CD4-positive, alpha-beta memory T cell (primary cell): ENCODE data around the gene DNLZ. TPM values are rescaled to one million over a fixed set of nuclear protein-coding genes. Genes with fewer than 3 reads are reported as not detected.

Source experiments
- CTCF ChIA-PET: fragments of 350-600 bp; sonication (Branson Sonifier 250); formaldehyde crosslinking; loops from one replicate; lab custom pipeline; 2021; ENCODE audit warnings: inconsistent platforms; ENCODE audit not compliant: partially characterized antibody; lab: Charles Lee
- POLR2A ChIA-PET: fragments of 350-600 bp; sonication (Branson Sonifier 250); formaldehyde crosslinking; loops from one replicate; lab custom pipeline; 2021; ENCODE audit not compliant: partially characterized antibody; lab: Charles Lee
- DNase-seq, 5 donors: peaks; one replicate each; pipeline versions ENCODE4 v3.0.0 to v3.0.0-alpha.2; 2020 to 2022; ENCODE audit warnings: mixed read lengths in 1 of 5
- H3K27ac ChIP-seq: one replicate; pipeline ENCODE4 v1.7.0; 2013; ENCODE audit warnings: low read depth, low read length
- H3K27me3 ChIP-seq: 2 replicates; pipeline ENCODE4 v1.7.0; 2013; ENCODE audit warnings: mild to moderate bottlenecking, low read length, moderate library complexity; ENCODE audit not compliant: insufficient read depth
- H3K36me3 ChIP-seq: 2 replicates; pipeline ENCODE4 v1.7.0; 2013; ENCODE audit warnings: mild to moderate bottlenecking, low read length, moderate library complexity; ENCODE audit not compliant: insufficient read depth
- H3K4me1 ChIP-seq: 2 replicates; pipeline ENCODE4 v1.7.0; 2013; ENCODE audit warnings: mild to moderate bottlenecking, low read length, moderate library complexity; ENCODE audit not compliant: insufficient read depth
- H3K4me3 ChIP-seq, 2 donors: one replicate each; pipeline ENCODE4 v1.7.0; 2013; ENCODE audit warnings: low read length in 2 of 2, mild to moderate bottlenecking in 1 of 2
- H3K9me3 ChIP-seq, 2 donors: one replicate each; pipeline ENCODE4 v1.7.0; 2013; ENCODE audit warnings: low read length in 2 of 2, control low read depth in 1 of 2; ENCODE audit not compliant: control insufficient read depth in 1 of 2
- H3K27ac Mint-ChIP-seq, 7 donors: one replicate each; pipeline ENCODE4 v1.8.0; 2020 to 2021; ENCODE audit warnings: mixed read lengths in 7 of 7, mild to moderate bottlenecking in 6 of 7, inconsistent platforms in 3 of 7, moderate library complexity in 3 of 7
- H3K27me3 Mint-ChIP-seq, 2 donors: one replicate each; pipeline ENCODE4 v1.8.0; 2020 to 2021; ENCODE audit warnings: mixed read lengths in 2 of 2
- H3K36me3 Mint-ChIP-seq, 2 donors: one replicate each; pipeline ENCODE4 v1.8.0; 2020 to 2021; ENCODE audit warnings: mixed read lengths in 2 of 2, inconsistent platforms in 1 of 2, mild to moderate bottlenecking in 1 of 2
- H3K4me1 Mint-ChIP-seq, 4 donors: one replicate each; pipeline ENCODE4 v1.8.0; 2020 to 2021; ENCODE audit warnings: mixed read lengths in 4 of 4, mild to moderate bottlenecking in 1 of 4
- H3K4me3 Mint-ChIP-seq, 8 donors: one replicate each; pipeline ENCODE4 v1.8.0; 2020 to 2021; ENCODE audit warnings: mixed read lengths in 8 of 8, mild to moderate bottlenecking in 7 of 8, moderate library complexity in 6 of 8, inconsistent platforms in 3 of 8
- H3K9me3 Mint-ChIP-seq, 8 donors: one replicate each; pipeline ENCODE4 v1.8.0; 2020 to 2021; ENCODE audit warnings: mixed read lengths in 8 of 8, mild to moderate bottlenecking in 5 of 8, inconsistent platforms in 3 of 8, moderate library complexity in 1 of 8
- intact Hi-C: fragments of 100-400 bp; cut with micrococcal nuclease; formaldehyde crosslinking; loops from one replicate; pipeline ENCODE4 v1.15.1; 2023
- polyA plus RNA-seq, 2 donors: library from polyadenylated mRNA; unstranded; fragments of 300-500 nt; fragmentation: Illumina TruSeq; gene quantifications; one replicate each; pipeline ENCODE4 v1.2.3, GENCODE V29; 2021
- total RNA-seq, 2 experiments: library from RNA; stranded (reverse); gene quantifications; one replicate each; pipeline ENCODE4 v1.2.3, GENCODE V29; 2021

Gene DNLZ
- total and polyA plus RNA-seq, 4 experiments from 2014 or later, result 26.0 to 86.1 (median 51.8) TPM

- Histone ChIP-seq H3K36me3 (no peaks in the 10 kb centered on the region), H3K9me3 (no peaks in the 10 kb centered on the region), H3K27ac (no peak overlapping the region), H3K27me3 (no peaks in the 10 kb centered on the region), H3K4me3 (no peak overlapping the region), H3K4me1 (peaks cover 5% of the 10 kb centered on the region)
- Mint-ChIP-seq H3K36me3 (no peaks in the 10 kb centered on the region), H3K4me1 (peaks cover 0 to 7% (median 4%) of the 10 kb centered on the region in 4 donors), H3K9me3 (peaks cover 0 to 9% (median 0%) of the 10 kb centered on the region in 8 donors), H3K27ac (no peak overlapping the region), H3K27me3 (peaks cover 0 to 3% of the 10 kb centered on the region in 2 donors), H3K4me3 (no peak overlapping the region)
- ChIA-PET CTCF (no interaction called here), POLR2A (no interaction called here)
- intact Hi-C loops, result no loop called here
- no peak for DNase-seq
Measured at GRCh38 chr9:136310273-136311030, 53.1 kb downstream of the DNLZ start.

GRCh38 chr9:136309806-136310220 is 53.7 kb downstream of the DNLZ start:
- Histone ChIP-seq H3K4me3 (no peak overlapping the region), H3K27me3 (no peaks in the 10 kb centered on the region), H3K27ac (no peak overlapping the region), H3K9me3 (no peaks in the 10 kb centered on the region), H3K36me3 (no peaks in the 10 kb centered on the region), H3K4me1 (peaks cover 5% of the 10 kb centered on the region)
- Mint-ChIP-seq H3K27ac (no peak overlapping the region), H3K4me1 (peaks cover 0 to 7% (median 4%) of the 10 kb centered on the region in 4 donors), H3K4me3 (no peak overlapping the region), H3K36me3 (no peaks in the 10 kb centered on the region), H3K9me3 (peaks cover 0 to 4% (median 0%) of the 10 kb centered on the region in 8 donors), H3K27me3 (peaks cover 0 to 5% of the 10 kb centered on the region in 2 donors)
- POLR2A ChIA-PET, result no interaction called here
- intact Hi-C loops, result no loop called here
- no peak for DNase-seq
- CTCF ChIA-PET, result no interaction called here

Other genes starting within 250 kb of the DNLZ start
- gene TMEM250, start 244.9 kb downstream of the DNLZ start, total RNA-seq, result 10 to 100 TPM; 52.1 to 55.8 TPM
- 10 to 100 TPM; 46.7 to 67.3 TPM for gene TMEM250, start 244.9 kb downstream of the DNLZ start, polyA plus RNA-seq
- gene LHX3, start 158.6 kb downstream of the DNLZ start, total RNA-seq, result not detected
- not detected for gene LHX3, start 158.6 kb downstream of the DNLZ start, polyA plus RNA-seq
- gene QSOX2, start 117.9 kb downstream of the DNLZ start, total RNA-seq, result 10 to 100 TPM; 14.8 to 15.0 TPM
- under 1 TPM; 0.35 to 0.87 TPM for gene QSOX2, start 117.9 kb downstream of the DNLZ start, polyA plus RNA-seq
- gene CCDC187, start 59.6 kb downstream of the DNLZ start, total RNA-seq, result not detected
- gene CCDC187, start 59.6 kb downstream of the DNLZ start, polyA plus RNA-seq, result not detected
- 1 to 10 TPM; 7.6 to 8.1 TPM for gene GPSM1, start 36.2 kb downstream of the DNLZ start, total RNA-seq
- 1 to 10 TPM in 1 of 2 donors, under 1 TPM in 1; 0.78 to 1.6 TPM for gene GPSM1, start 36.2 kb downstream of the DNLZ start, polyA plus RNA-seq
- gene CARD9, start 9.9 kb upstream of the DNLZ start, total RNA-seq, result 1 to 10 TPM in 1 of 2 experiments, under 1 TPM in 1; 0.70 to 1.2 TPM
- under 1 TPM in 1 of 2 donors, not detected in 1; 0.41 TPM for gene CARD9, start 9.9 kb upstream of the DNLZ start, polyA plus RNA-seq
- gene SNAPC4, start 36.4 kb upstream of the DNLZ start, total RNA-seq, result 10 to 100 TPM; 13.1 to 15.4 TPM
- gene SNAPC4, start 36.4 kb upstream of the DNLZ start, polyA plus RNA-seq, result 1 to 10 TPM in 1 of 2 donors, under 1 TPM in 1; 0.35 to 2.1 TPM
- 10 to 100 TPM; 82.9 to 85.9 TPM for gene ENTR1, start 46.9 kb upstream of the DNLZ start, total RNA-seq
- gene ENTR1, start 46.9 kb upstream of the DNLZ start, polyA plus RNA-seq, result 10 to 100 TPM in 1 of 2 donors, 1 to 10 TPM in 1; 8.3 to 12.7 TPM
- gene PMPCA, start 46.9 kb upstream of the DNLZ start, total RNA-seq, result 10 to 100 TPM; 71.8 to 73.3 TPM
- 10 to 100 TPM; 44.2 to 45.2 TPM for gene PMPCA, start 46.9 kb upstream of the DNLZ start, polyA plus RNA-seq
- 10 to 100 TPM; 29.1 to 31.2 TPM for gene INPP5E, start 76.1 kb upstream of the DNLZ start, total RNA-seq
- 1 to 10 TPM; 2.0 to 5.0 TPM for gene INPP5E, start 76.1 kb upstream of the DNLZ start, polyA plus RNA-seq
- gene SEC16A, start 119.3 kb upstream of the DNLZ start, total RNA-seq, result 10 to 100 TPM; 82.9 to 87.7 TPM
- 10 to 100 TPM in 1 of 2 donors, 1 to 10 TPM in 1; 6.6 to 39.3 TPM for gene SEC16A, start 119.3 kb upstream of the DNLZ start, polyA plus RNA-seq
- gene NOTCH1, start 182.3 kb upstream of the DNLZ start, total RNA-seq, result 10 to 100 TPM; 43.0 to 45.4 TPM
- gene NOTCH1, start 182.3 kb upstream of the DNLZ start, polyA plus RNA-seq, result 1 to 10 TPM in 1 of 2 donors, not detected in 1; 6.0 TPM